Measurements from ENCODE around the gene TAF11L8. TPM values are rescaled to one million over a fixed set of nuclear protein-coding genes. Genes with fewer than 3 reads are reported as not detected.
"Not testable (repeated sequence)": the region's sequence is repeated elsewhere in the genome, so short reads cannot be mapped to it uniquely, and the experiment has no call there.

Gene TAF11L8
- not detected for total RNA-seq
- polyA plus RNA-seq, result not detected
- long read RNA-seq, donor 1, result 0 reads
- long read RNA-seq, donor 2, result 0 reads
- long read RNA-seq, donor 3, result 0 reads
- long read RNA-seq, donor 4, result 0 reads
- long read RNA-seq, donor 5, result 0 reads
- long read RNA-seq, donor 6, result 0 reads
- long read RNA-seq, donor 7, result 0 reads
- long read RNA-seq, donor 8, result 0 reads
- long read RNA-seq, donor 9, result 0 reads
- long read RNA-seq, donor 10, result 0 reads

DNA sequence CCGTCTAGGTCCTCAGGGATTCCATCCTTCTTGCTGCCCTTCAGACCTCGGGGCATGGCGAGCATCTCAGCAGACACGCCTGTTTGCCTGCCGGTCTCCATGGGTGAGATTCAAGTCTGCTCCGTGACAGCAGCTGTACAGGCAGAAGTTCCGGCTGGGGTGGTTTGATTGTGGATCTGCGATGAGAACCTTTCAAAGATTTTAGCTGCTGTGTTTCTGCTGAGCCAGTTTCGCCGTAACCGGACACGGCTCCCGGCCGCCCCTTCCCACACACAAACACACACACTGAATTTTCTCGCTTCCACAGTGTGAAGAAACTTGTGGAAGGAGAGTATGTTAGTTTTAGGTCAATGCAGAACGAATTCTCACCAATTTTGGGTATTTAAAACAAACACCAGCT, at the start of gene TAF11L8:
TAF11L8 (minus strand) TSS at position 101 of the 400 bp plus-strand sequence.
- DNase-seq; intact Hi-C loops (cut with DNase I; ENCODE audit: low total_unique reads); H3K27ac ChIP-seq; H3K36me3 ChIP-seq; H3K4me1 ChIP-seq; H3K27me3 ChIP-seq; H3K4me3 ChIP-seq; H3K9me3 ChIP-seq: not testable (repeated sequence)
- no CpG with 5 or more reads among the region's 16 CpGs for WGBS, 5 donors

- intact Hi-C loops (cut with DNase I; ENCODE audit: low total_unique reads), result no loop called here
- Histone ChIP-seq H3K27ac (no peak within 1 kb of the TSS), H3K4me3 (no peak within 1 kb of the TSS), H3K9me3 (no peaks in the 10 kb centered on the region), H3K36me3 (no peaks in the 10 kb centered on the region), H3K4me1 (no peaks in the 10 kb centered on the region), H3K27me3 (no peaks in the 10 kb centered on the region)
- no peak for DNase-seq
- TF ChIP-seq CTCF (IDR thresholded peaks at IDR 0.05) (no peak), POLR2AphosphoS5 (IDR thresholded peaks at IDR 0.05) (no peak), EP300 (IDR thresholded peaks at IDR 0.05) (no peak), POLR2A (IDR thresholded peaks at IDR 0.05) (no peak)
- 83 to 95% (median 88%) methylated on average over 4 to 5 of the region's 5 CpGs for whole genome bisulfite sequencing, 5 donors
These were observed 43.4 kb upstream of the TAF11L8 start, which contains the start of gene TAF11L14 for GRCh38 chr5:17634160-17634559. Gene TAF11L14 (plus strand): TSS chr5:17634460.

GRCh38 chr5:17631788-17632187, 41.0 kb upstream of the TAF11L8 start, which contains the start of gene TAF11L13:
Gene TAF11L13 (plus strand): TSS chr5:17632088.
- not testable (repeated sequence) for DNase-seq
- WGBS, 5 donors, result 77 to 95% (median 89%) methylated on average over 4 to 9 of the region's 12 CpGs

GRCh38 chr5:17625686-17626085, 34.9 kb upstream of the TAF11L8 start:
- Histone ChIP-seq H3K36me3 (no peaks in the 10 kb centered on the region), H3K4me3 (no peak overlapping the region), H3K4me1 (no peaks in the 10 kb centered on the region), H3K9me3 (no peaks in the 10 kb centered on the region), H3K27me3 (no peaks in the 10 kb centered on the region), H3K27ac (no peak overlapping the region)
- intact Hi-C loops (cut with DNase I; ENCODE audit: low total_unique reads), result no loop called here
- 80 to 95% (median 90%) methylated on average over 6 to 11 of the region's 11 CpGs for WGBS, 5 donors
- TF ChIP-seq POLR2AphosphoS5 (IDR thresholded peaks at IDR 0.05), result no peak
- DNase-seq, result no peak

More at GRCh38 chr5:17631788-17632187, 41.0 kb upstream of the TAF11L8 start, which contains the start of gene TAF11L13:
- H3K9me3 ChIP-seq; H3K4me1 ChIP-seq; H3K4me3 ChIP-seq; H3K36me3 ChIP-seq; intact Hi-C loops (cut with DNase I; ENCODE audit: low total_unique reads); H3K27me3 ChIP-seq; H3K27ac ChIP-seq: not testable (repeated sequence)

- TF ChIP-seq EP300 (IDR thresholded peaks at IDR 0.05) (no peak), POLR2AphosphoS5 (IDR thresholded peaks at IDR 0.05) (no peak), CTCF (IDR thresholded peaks at IDR 0.05) (no peak), POLR2A (IDR thresholded peaks at IDR 0.05) (no peak)
- intact Hi-C loops (cut with DNase I; ENCODE audit: low total_unique reads), result no loop called here
These were observed 29.9 kb upstream of the TAF11L8 start for GRCh38 chr5:17620627-17621026.

GRCh38 chr5:17619354-17619753, 28.6 kb upstream of the TAF11L8 start:
- intact Hi-C loops (cut with DNase I; ENCODE audit: low total_unique reads), result no loop called here
- no peak for DNase-seq

More at GRCh38 chr5:17620627-17621026, 29.9 kb upstream of the TAF11L8 start:
- Histone ChIP-seq H3K4me3 (no peak overlapping the region), H3K9me3 (no peaks in the 10 kb centered on the region), H3K36me3 (no peaks in the 10 kb centered on the region), H3K27ac (no peak overlapping the region), H3K27me3 (no peaks in the 10 kb centered on the region), H3K4me1 (no peaks in the 10 kb centered on the region)
- WGBS, 5 donors, result 80 to 96% (median 90%) methylated on average over 4 to 17 of the region's 17 CpGs
- no peak for DNase-seq

More at GRCh38 chr5:17619354-17619753, 28.6 kb upstream of the TAF11L8 start:
- Histone ChIP-seq H3K27me3 (no peaks in the 10 kb centered on the region), H3K36me3 (no peaks in the 10 kb centered on the region), H3K27ac (no peak overlapping the region), H3K9me3 (no peaks in the 10 kb centered on the region), H3K4me3 (no peak overlapping the region), H3K4me1 (no peaks in the 10 kb centered on the region)
- TF ChIP-seq EP300 (IDR thresholded peaks at IDR 0.05) (no peak), CTCF (IDR thresholded peaks at IDR 0.05) (no peak), POLR2A (IDR thresholded peaks at IDR 0.05) (no peak), POLR2AphosphoS5 (IDR thresholded peaks at IDR 0.05) (no peak)
- 76 to 93% (median 81%) methylated on average over 3 of the region's 3 CpGs for WGBS, 5 donors

Data from stomach (tissue), 19 donors.